Left ventricle myocardium inferior (tissue), 1 donor: Measurements from ENCODE around the gene EVC. TPM values are rescaled to one million over a fixed set of nuclear protein-coding genes. Genes with fewer than 3 reads are reported as not detected.

Experiments
- DNase-seq: peaks from one replicate; pipeline ENCODE4 v3.0.0-alpha.2; 2020
- H3K27ac ChIP-seq: fragments of 200-600 bp; replicated peaks from 2 replicates; pipeline ENCODE4 v1.8.0; 2021
- H3K27me3 ChIP-seq: fragments of 200-600 bp; 2 replicates; pipeline ENCODE4 v1.8.0; 2021; ENCODE audit warnings: low read depth
- H3K36me3 ChIP-seq: fragments of 200-600 bp; 2 replicates; pipeline ENCODE4 v1.8.0; 2021
- H3K4me1 ChIP-seq: fragments of 200-600 bp; 2 replicates; pipeline ENCODE4 v1.8.0; 2021
- H3K4me3 ChIP-seq: fragments of 200-600 bp; 2 replicates; pipeline ENCODE4 v1.8.0; 2021; ENCODE audit warnings: mild to moderate bottlenecking, moderate library complexity
- H3K9me3 ChIP-seq: fragments of 200-600 bp; replicated peaks from 2 replicates; pipeline ENCODE4 v1.8.0; 2021
- CTCF ChIP-seq: fragments of 200-600 bp; IDR thresholded peaks from 2 replicates; pipeline ENCODE4 v1.8.0; 2021; ENCODE audit warnings: antibody characterized with exemption, mild to moderate bottlenecking, borderline replicate concordance
- intact Hi-C: fragments of 100-400 bp; cut with micrococcal nuclease; formaldehyde crosslinking; loops from one replicate; pipeline ENCODE4 v1.11.0; 2022
- total RNA-seq: library from RNA; stranded (reverse); fragmentation: NEBNext Ultra II Directional; extraction: Animal tissue kit (Norgen Biotek cat#: 25700); gene quantifications from one replicate; pipeline ENCODE4 v1.2.1, GENCODE V29; 2021
- donor health status: DM: no; HTN: yes; CAD: no; lungs with severe emphysema.

Gene EVC
- total RNA-seq, 1 donor from 2014 or later = 5.1 TPM

GRCh38 chr4:5707778-5708448 is 3.1 kb upstream of the EVC start:
- DNase-seq = no peak
- Histone ChIP-seq H3K27me3 (peaks cover 38% of the 10 kb centered on the region), H3K36me3 (no peaks in the 10 kb centered on the region), H3K9me3 (no peaks in the 10 kb centered on the region), H3K4me3 (peak overlapping the region; percentile 80), H3K27ac (peak overlapping the region; percentile 80), H3K4me1 (peaks cover 46% of the 10 kb centered on the region)
- intact Hi-C loops = no loop called here
- TF ChIP-seq CTCF = no peak

GRCh38 chr4:5708449-5709206 is 2.4 kb upstream of the EVC start, which contains the start of gene EVC2:
Gene EVC2 (minus strand): TSS chr4:5708559. CDS start chr4:5708513, 46 bp downstream.
- H3K4me1 ChIP-seq = peaks cover 46% of the 10 kb centered on the region
- no peak for TF ChIP-seq CTCF
- no peaks in the 10 kb centered on the region for H3K36me3 ChIP-seq
- peak within 1 kb of the TSS; percentile 80 for H3K4me3 ChIP-seq
- peaks cover 38% of the 10 kb centered on the region for H3K27me3 ChIP-seq
- DNase-seq = peak; percentile 80
- H3K9me3 ChIP-seq = no peaks in the 10 kb centered on the region
- peak within 1 kb of the TSS; percentile 80 for H3K27ac ChIP-seq
- intact Hi-C loops = no loop called here

GRCh38 chr4:5709207-5709575 is 1.8 kb upstream of the EVC start:
- Histone ChIP-seq H3K4me3 (peak overlapping the region; percentile 80), H3K27me3 (peaks cover 38% of the 10 kb centered on the region), H3K4me1 (peaks cover 46% of the 10 kb centered on the region), H3K9me3 (no peaks in the 10 kb centered on the region), H3K27ac (peak overlapping the region; percentile 80), H3K36me3 (no peaks in the 10 kb centered on the region)
- no peak for TF ChIP-seq CTCF
- intact Hi-C loops = no loop called here
- DNase-seq = no peak

GRCh38 chr4:5710065-5710960 is 688 bp upstream of the EVC start:
- peaks cover 10% of the 10 kb centered on the region for H3K9me3 ChIP-seq
- intact Hi-C loops = no loop called here
- peaks cover 46% of the 10 kb centered on the region for H3K4me1 ChIP-seq
- H3K27ac ChIP-seq = peak overlapping the region; percentile 73
- peaks cover 7% of the 10 kb centered on the region for H3K36me3 ChIP-seq
- DNase-seq = no peak
- H3K4me3 ChIP-seq = peak overlapping the region; percentile 71
- peaks cover 38% of the 10 kb centered on the region for H3K27me3 ChIP-seq
- peak; percentile 31 for TF ChIP-seq CTCF

GRCh38 chr4:5711479-5712184 is 631 bp downstream of the EVC start:
- intact Hi-C loops = no loop called here
- no peak for TF ChIP-seq CTCF
- peak; percentile 39 for DNase-seq
- Histone ChIP-seq H3K36me3 (peaks cover 10% of the 10 kb centered on the region), H3K27ac (peak overlapping the region; percentile 73), H3K4me3 (peak overlapping the region; percentile 71), H3K4me1 (peaks cover 45% of the 10 kb centered on the region), H3K9me3 (peaks cover 16% of the 10 kb centered on the region), H3K27me3 (peaks cover 35% of the 10 kb centered on the region)
